Fibroblast of the aortic adventitia (primary cell): ENCODE measurements around the gene CALCR. TPM values are rescaled to one million over a fixed set of nuclear protein-coding genes. Genes with fewer than 3 reads are reported as not detected.

ENCODE experiments used
- DNase-seq: peaks from one replicate; pipeline ENCODE4 v3.0.0-alpha.2; 2010; ENCODE audit warnings: low read depth
- H3K4me3 ChIP-seq: 2 replicates; pipeline ENCODE4 v1.5.1; 2011; ENCODE audit warnings: low read depth, mild to moderate bottlenecking, control low read depth, low read length, moderate library complexity
- CTCF ChIP-seq: IDR thresholded peaks from 2 replicates; pipeline ENCODE4 v1.5.1; 2011; ENCODE audit warnings: mild to moderate bottlenecking, low read length, control low read depth, inconsistent platforms; ENCODE audit not compliant: insufficient read depth
- total RNA-seq: library from RNA; depleted of rRNA; stranded (reverse); fragments of >200 nt; gene quantifications from 2 replicates; pipeline ENCODE4 v1.2.3, GENCODE V29; 2012; ENCODE audit warnings: low replicate concordance

Gene CALCR
- total RNA-seq, 1 donor: not detected

- no peak overlapping the region for H3K4me3 ChIP-seq
- no peak for TF ChIP-seq CTCF
- DNase-seq: no peak
Observed at GRCh38 chr7:93429563-93429962, 145.0 kb downstream of the CALCR start.

DNA sequence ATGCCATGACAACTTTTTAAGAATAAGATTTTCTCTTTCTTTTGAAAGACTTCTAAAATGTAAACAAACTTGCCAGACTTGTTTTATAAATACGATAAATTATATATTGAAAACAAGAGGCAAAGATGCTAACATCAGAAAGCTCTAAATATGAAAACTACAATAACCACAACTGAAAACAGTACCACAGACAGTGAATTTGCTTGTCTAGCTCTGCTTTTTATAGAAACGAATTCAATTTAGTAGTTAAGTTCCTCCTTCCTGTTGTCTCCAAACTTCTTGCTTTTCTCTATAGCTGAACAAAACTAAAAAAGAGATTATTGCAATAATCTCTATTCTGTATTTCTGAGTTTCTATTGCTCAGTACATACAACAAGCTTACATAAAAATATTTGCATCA is 147.4 kb downstream of the CALCR start:
- DNase-seq: no peak
- TF ChIP-seq CTCF: no peak
- no peak overlapping the region for H3K4me3 ChIP-seq

GRCh38 chr7:93426155-93426696 is 148.3 kb downstream of the CALCR start:
- no peak for DNase-seq
- H3K4me3 ChIP-seq: no peak overlapping the region
- no peak for TF ChIP-seq CTCF

GRCh38 chr7:93414574-93414973 is 159.9 kb downstream of the CALCR start:
- no peak overlapping the region for H3K4me3 ChIP-seq
- DNase-seq: no peak
- TF ChIP-seq CTCF: no peak

DNA sequence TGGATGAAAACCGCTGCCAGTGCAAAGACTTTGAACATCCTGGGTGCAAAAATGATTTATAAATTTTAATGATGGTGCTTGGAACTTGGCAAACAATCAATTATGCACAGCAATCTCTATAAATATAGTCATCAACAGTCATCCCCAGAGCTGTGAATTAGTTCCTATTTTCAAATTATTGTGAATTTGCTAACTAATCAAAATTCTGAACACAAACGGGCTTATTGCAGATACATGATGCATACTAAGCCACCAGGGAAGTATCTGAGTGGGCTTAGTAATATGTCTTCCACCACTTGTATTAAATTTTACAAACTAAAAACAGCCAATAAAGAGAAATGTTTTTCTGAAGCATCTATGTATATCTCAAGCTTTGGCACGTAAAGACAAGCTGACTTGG is 165.2 kb downstream of the CALCR start:
- TF ChIP-seq CTCF: no peak
- DNase-seq: no peak
- no peak overlapping the region for H3K4me3 ChIP-seq

GRCh38 chr7:93407239-93407638 is 167.3 kb downstream of the CALCR start:
- H3K4me3 ChIP-seq: no peak overlapping the region
- no peak for TF ChIP-seq CTCF
- no peak for DNase-seq

DNA sequence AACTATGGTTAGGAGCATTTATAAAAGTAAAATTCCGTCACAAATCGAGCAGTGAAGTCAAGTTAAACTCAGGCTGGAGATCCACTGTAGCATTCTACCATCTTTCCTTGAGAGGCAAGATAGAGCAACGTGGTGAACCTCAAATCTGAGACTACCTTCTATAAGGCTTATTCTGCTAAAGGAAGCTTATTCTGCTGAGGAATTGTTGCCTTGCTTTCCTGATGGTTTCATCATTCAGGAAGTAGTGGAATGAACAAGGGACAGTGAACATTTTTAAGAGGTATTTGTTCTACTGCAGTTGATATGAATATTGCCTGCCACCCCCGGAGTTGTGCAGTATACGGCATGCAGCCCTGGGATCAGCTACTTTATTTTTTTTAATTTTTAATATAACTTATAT is 171.6 kb downstream of the CALCR start:
- no peak for TF ChIP-seq CTCF
- no peak overlapping the region for H3K4me3 ChIP-seq
- DNase-seq: peak; percentile 9
